A549 (cell line): ENCODE results near the gene SP100.

Experiments used
- BHLHE40 ChIP-seq: IDR thresholded peaks from 2 replicates; pipeline ENCODE4 v1.6.1; 2012; ENCODE audit warnings: low read depth, low read length, inconsistent platforms
- POLR2A ChIP-seq: IDR thresholded peaks from 2 replicates; pipeline ENCODE4 v1.6.1; 2012; ENCODE audit warnings: mild to moderate bottlenecking, low read length
- REST ChIP-seq: fragments of 200-600 bp; sonication (generic); IDR thresholded peaks from 2 replicates; pipeline ENCODE4 v1.6.1; 2016; ENCODE audit warnings: antibody characterized with exemption, mild to moderate bottlenecking, moderate library complexity

GRCh38 chr2:230419181-230419580, 3.2 kb downstream of the SP100 start:
- TF ChIP-seq POLR2A (no peak), REST (no peak), BHLHE40 (no peak)
